HepG2 (cell line): ENCODE data around the gene RHOT2. TPM values are rescaled to one million over a fixed set of nuclear protein-coding genes. Genes with fewer than 3 reads are reported as not detected.

ENCODE experiments used
- ATF7-NPFF ChIP-seq: sonication (generic); formaldehyde crosslinking; IDR thresholded peaks from 2 replicates; pipeline ENCODE4 v1.8.1; 2023; ENCODE audit warnings: mild to moderate bottlenecking, low read depth, missing genetic modification reagents, moderate library complexity
- CREB1 ChIP-seq, 2 experiments: fragments of 450-650 bp in 1 of 2; IDR thresholded peaks; 2 replicates each; pipeline ENCODE4 v1.6.1; 2016 to 2017; ENCODE audit warnings: control low read depth in 1 of 2, mild to moderate bottlenecking in 1 of 2, missing compliant biosample characterization in 1 of 2, missing genetic modification characterization in 1 of 2
- HHEX ChIP-seq: IDR thresholded peaks from 2 replicates; pipeline ENCODE4 v1.6.1; 2016; ENCODE audit warnings: control low read depth
- HOXA9 ChIP-seq: sonication (generic); formaldehyde crosslinking; IDR thresholded peaks from 2 replicates; pipeline ENCODE4 v1.8.1; 2022; ENCODE audit warnings: missing genetic modification reagents, mild to moderate bottlenecking, moderate library complexity, borderline replicate concordance
- JARID2 ChIP-seq: sonication (generic); formaldehyde crosslinking; IDR thresholded peaks from 2 replicates; pipeline ENCODE4 v1.8.1; 2023; ENCODE audit warnings: missing genetic modification reagents, inconsistent platforms; ENCODE audit not compliant: insufficient replicate concordance
- MAZ ChIP-seq, 2 experiments: sonication (generic) in 1 of 2; formaldehyde crosslinking in 1 of 2; IDR thresholded peaks; 2 replicates each; pipeline versions ENCODE4 v1.5.0 to v1.6.1; 2012 to 2020; ENCODE audit warnings: low read depth in 2 of 2, mild to moderate bottlenecking in 2 of 2, borderline replicate concordance in 1 of 2, improper control_type of control experiment in 1 of 2, low read length in 1 of 2, missing genetic modification reagents in 1 of 2, moderate library complexity in 1 of 2
- MTF1 ChIP-seq: sonication (generic); formaldehyde crosslinking; IDR thresholded peaks from 2 replicates; pipeline ENCODE4 v1.5.0; 2020; ENCODE audit warnings: missing genetic modification reagents
- PRMT3 ChIP-seq: sonication (generic); formaldehyde crosslinking; IDR thresholded peaks from 2 replicates; pipeline ENCODE4 v1.8.1; 2022; ENCODE audit warnings: low read depth, mild to moderate bottlenecking, moderate library complexity, missing genetic modification reagents, borderline replicate concordance
- RFX1 ChIP-seq: fragments of 450-650 bp; IDR thresholded peaks from 2 replicates; pipeline ENCODE4 v1.6.1; 2017
- SOX6 ChIP-seq, 2 experiments: fragments of 450-650 bp in 1 of 2; sonication (generic) in 1 of 2; formaldehyde crosslinking in 1 of 2; IDR thresholded peaks; 2 replicates each; pipeline versions ENCODE4 v1.4.0 to v1.6.1; 2017 to 2020; ENCODE audit warnings: antibody characterized with exemption in 1 of 2, mild to moderate bottlenecking in 1 of 2, missing genetic modification reagents in 1 of 2
- TOPORS ChIP-seq: sonication (generic); formaldehyde crosslinking; IDR thresholded peaks from 2 replicates; pipeline ENCODE4 v1.8.0; 2023; ENCODE audit warnings: mild to moderate bottlenecking, missing genetic modification reagents
- ZNF256 ChIP-seq: sonication (generic); formaldehyde crosslinking; conservative IDR thresholded peaks from 2 replicates; pipeline ENCODE4 v1.4.0; 2020; ENCODE audit warnings: missing genetic modification reagents
- ZNF546 ChIP-seq: sonication (generic); formaldehyde crosslinking; conservative IDR thresholded peaks from 2 replicates; pipeline ENCODE4 v1.8.1; 2023; ENCODE audit warnings: mild to moderate bottlenecking, missing genetic modification reagents
- polyA plus RNA-seq, 8 experiments: library from polyadenylated mRNA; depleted of rRNA in 3 of 8; stranded (reverse) in 7 of 8; unstranded in 1 of 8; fragments of >200 nt; fragmentation: Illumina TruSeq in 4 of 8; extraction: Trizol in 4 of 8; gene quantifications; 2 replicates each; pipeline versions ENCODE4 v1.2.1 to v1.2.3, GENCODE V29; 2011 to 2016; ENCODE audit warnings: low read depth in 4 of 8, missing spikeins in 1 of 8, mixed read lengths in 1 of 8; ENCODE audit not compliant: insufficient read depth in 1 of 8
- total RNA-seq, 5 experiments: library from RNA; depleted of rRNA; stranded (reverse); fragments of >200 nt; fragmentation: Illumina TruSeq; extraction: Trizol; gene quantifications; 2 replicates each; pipeline ENCODE4 v1.2.3, GENCODE V29; 2016; ENCODE audit warnings: low read depth in 1 of 5
- TF ChIP-seq, protein P1 (sequence below): sonication (generic); formaldehyde crosslinking; IDR thresholded peaks from 2 replicates; pipeline ENCODE4 v1.8.1; 2023; ENCODE audit warnings: mild to moderate bottlenecking, moderate library complexity, missing genetic modification reagents
- TF ChIP-seq, protein P2 (sequence below): sonication (generic); formaldehyde crosslinking; IDR thresholded peaks from 2 replicates; pipeline ENCODE4 v1.8.0; 2022; ENCODE audit warnings: missing genetic modification reagents, mild to moderate bottlenecking, moderate library complexity, borderline replicate concordance
- TF ChIP-seq, protein P3 (sequence below): IDR thresholded peaks from 2 replicates; pipeline ENCODE4 v1.6.1; 2016; ENCODE audit warnings: missing biosample characterization, missing genetic modification reagents, low read depth
- TF ChIP-seq, protein P4 (sequence below): fragments of 450-650 bp; IDR thresholded peaks from 2 replicates; pipeline ENCODE4 v1.6.1; 2017; ENCODE audit warnings: mild to moderate bottlenecking

RHOT2 gene
- total and polyA plus RNA-seq, 2 of the 13 experiments (the other 11 are each of a cell fraction or from before 2014, with no cell fraction given), result 63.6 to 76.9 TPM

DNA sequence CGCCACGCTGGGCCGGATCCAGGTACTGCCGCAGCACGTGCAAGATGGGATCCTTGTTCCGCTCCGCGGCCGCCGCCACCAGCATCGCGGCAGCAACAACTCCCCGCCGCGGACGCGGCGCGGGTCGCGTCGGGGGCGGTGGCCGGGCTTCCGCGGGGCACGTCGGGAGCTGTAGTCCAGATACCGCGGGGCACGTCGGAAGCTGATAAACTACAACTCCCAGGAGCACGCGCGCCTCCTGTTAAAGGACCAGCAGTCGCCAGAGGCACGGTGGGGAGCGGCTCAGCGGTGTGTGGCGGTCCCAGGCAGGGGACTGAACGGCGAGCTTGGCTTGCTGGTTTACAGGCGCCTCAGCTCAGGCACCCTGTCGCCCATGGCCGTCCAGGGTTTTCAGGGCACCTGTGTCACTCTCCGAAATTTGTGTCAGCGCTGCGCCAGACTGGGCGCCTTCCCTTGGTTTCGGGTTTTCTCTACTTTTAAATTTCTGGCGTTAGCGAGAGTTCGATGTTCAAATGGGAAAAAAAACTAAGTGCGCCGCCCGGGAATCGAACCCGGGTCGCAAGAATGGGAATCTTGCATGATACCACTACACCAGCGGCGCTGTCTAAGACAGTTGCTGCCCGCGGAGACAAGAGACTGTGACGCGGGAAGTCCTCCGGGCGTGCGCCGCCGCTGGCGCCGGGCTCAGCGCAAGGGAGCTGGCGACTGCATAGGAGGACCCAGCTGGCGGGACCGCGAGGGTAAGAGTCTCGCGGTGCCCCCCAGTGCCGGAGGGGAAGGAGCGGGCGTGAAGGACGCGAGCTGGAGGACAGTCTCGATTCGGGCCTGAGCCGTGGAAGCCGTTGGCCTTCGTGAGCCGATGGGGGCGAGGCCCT lies 31.5 kb upstream of the RHOT2 start, which contains the start of gene METTL26 (continued):
- TF ChIP-seq, protein P1, sequence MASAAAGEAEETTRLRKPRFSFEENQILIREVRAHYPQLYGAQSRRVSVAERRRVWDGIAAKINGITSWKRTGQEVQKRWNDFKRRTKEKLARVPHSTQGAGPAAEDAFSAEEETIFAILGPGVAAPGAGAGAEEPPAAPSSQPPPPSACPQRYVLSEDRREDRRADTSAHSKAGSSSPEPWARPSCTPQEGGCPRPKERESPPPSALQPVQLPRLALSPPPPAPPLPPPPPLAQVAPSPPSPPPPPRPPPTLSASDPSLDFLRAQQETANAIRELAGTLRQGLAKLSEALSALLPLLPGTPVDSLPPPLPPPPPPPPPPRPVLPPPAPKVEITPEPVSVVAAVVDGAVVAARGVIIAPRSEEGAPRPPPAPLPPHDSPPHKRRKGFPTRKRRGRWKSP (CRISPR knock-in tag), result no peak; the same call in none of the 2 replicates
- TF ChIP-seq RFX1, result no peak
- TF ChIP-seq, protein P2, sequence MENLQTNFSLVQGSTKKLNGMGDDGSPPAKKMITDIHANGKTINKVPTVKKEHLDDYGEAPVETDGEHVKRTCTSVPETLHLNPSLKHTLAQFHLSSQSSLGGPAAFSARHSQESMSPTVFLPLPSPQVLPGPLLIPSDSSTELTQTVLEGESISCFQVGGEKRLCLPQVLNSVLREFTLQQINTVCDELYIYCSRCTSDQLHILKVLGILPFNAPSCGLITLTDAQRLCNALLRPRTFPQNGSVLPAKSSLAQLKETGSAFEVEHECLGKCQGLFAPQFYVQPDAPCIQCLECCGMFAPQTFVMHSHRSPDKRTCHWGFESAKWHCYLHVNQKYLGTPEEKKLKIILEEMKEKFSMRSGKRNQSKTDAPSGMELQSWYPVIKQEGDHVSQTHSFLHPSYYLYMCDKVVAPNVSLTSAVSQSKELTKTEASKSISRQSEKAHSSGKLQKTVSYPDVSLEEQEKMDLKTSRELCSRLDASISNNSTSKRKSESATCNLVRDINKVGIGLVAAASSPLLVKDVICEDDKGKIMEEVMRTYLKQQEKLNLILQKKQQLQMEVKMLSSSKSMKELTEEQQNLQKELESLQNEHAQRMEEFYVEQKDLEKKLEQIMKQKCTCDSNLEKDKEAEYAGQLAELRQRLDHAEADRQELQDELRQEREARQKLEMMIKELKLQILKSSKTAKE (CRISPR knock-in tag), result peak; percentile 22; the same call in 1 of the 2 replicates
- TF ChIP-seq ZNF546, result no peak; the same call in 1 of the 2 replicates
- 0 out of 2 replicates have a peak, but pooled peaks have one; percentile 38 for TF ChIP-seq MTF1 (CRISPR knock-in tag)
- no peak; the same call in 1 of the 2 replicates for TF ChIP-seq PRMT3 (CRISPR knock-in tag)
- TF ChIP-seq CREB1 (IDR thresholded peaks at IDR 0.05), result peak; percentile 40; the same call in 1 of the 2 replicates
- no peak for TF ChIP-seq CREB1 (CRISPR knock-in tag; IDR thresholded peaks at IDR 0.05)
- peak; percentile 85 for TF ChIP-seq ATF7-NPFF (CRISPR knock-in tag)
- no peak for TF ChIP-seq JARID2 (CRISPR knock-in tag)
- no peak for TF ChIP-seq SOX6 (IDR thresholded peaks at IDR 0.05)
- peak; percentile 44 for TF ChIP-seq SOX6 (CRISPR knock-in tag; IDR thresholded peaks at IDR 0.05)
- no peak; the same call in 1 of the 2 replicates for TF ChIP-seq HOXA9 (CRISPR knock-in tag)
- no peak; the same call in 1 of the 2 replicates for TF ChIP-seq MAZ (IDR thresholded peaks at IDR 0.05; ENCODE audit: borderline replicate concordance, low read depth, low read length)
- no peak; the same call in 1 of the 2 replicates for TF ChIP-seq MAZ (CRISPR knock-in tag; IDR thresholded peaks at IDR 0.05; ENCODE audit: low read depth)
- TF ChIP-seq, protein P3, sequence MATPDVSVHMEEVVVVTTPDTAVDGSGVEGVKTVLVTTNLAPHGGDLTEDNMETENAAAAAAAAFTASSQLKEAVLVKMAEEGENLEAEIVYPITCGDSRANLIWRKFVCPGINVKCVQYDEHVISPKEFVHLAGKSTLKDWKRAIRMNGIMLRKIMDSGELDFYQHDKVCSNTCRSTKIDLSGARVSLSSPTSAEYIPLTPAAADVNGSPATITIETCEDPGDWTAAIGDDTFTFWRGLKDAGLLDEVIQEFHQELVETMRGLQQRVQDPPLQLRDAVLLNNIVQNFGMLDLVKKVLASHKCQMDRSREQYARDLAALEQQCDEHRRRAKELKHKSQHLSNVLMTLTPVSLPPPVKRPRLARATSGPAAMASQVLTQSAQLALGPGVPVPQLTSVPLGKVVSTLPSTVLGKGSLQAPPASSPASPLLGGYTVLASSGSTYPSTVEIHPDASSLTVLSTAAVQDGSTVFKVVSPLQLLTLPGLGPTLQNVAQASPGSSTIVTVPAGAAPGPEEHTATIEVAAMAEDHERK, result peak; percentile 86
- TF ChIP-seq HHEX, result no peak
- no peak for TF ChIP-seq TOPORS (CRISPR knock-in tag)
- TF ChIP-seq ZNF256 (CRISPR knock-in tag), result no peak; the same call in none of the 2 replicates
- TF ChIP-seq, protein P4, sequence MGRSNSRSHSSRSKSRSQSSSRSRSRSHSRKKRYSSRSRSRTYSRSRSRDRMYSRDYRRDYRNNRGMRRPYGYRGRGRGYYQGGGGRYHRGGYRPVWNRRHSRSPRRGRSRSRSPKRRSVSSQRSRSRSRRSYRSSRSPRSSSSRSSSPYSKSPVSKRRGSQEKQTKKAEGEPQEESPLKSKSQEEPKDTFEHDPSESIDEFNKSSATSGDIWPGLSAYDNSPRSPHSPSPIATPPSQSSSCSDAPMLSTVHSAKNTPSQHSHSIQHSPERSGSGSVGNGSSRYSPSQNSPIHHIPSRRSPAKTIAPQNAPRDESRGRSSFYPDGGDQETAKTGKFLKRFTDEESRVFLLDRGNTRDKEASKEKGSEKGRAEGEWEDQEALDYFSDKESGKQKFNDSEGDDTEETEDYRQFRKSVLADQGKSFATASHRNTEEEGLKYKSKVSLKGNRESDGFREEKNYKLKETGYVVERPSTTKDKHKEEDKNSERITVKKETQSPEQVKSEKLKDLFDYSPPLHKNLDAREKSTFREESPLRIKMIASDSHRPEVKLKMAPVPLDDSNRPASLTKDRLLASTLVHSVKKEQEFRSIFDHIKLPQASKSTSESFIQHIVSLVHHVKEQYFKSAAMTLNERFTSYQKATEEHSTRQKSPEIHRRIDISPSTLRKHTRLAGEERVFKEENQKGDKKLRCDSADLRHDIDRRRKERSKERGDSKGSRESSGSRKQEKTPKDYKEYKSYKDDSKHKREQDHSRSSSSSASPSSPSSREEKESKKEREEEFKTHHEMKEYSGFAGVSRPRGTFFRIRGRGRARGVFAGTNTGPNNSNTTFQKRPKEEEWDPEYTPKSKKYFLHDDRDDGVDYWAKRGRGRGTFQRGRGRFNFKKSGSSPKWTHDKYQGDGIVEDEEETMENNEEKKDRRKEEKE, result no peak
